ENCODE measurements around the gene RANBP17.

GRCh38 chr5:171205375-171205774 is 343.6 kb downstream of the RANBP17 start:
- TF ChIP-seq CTCF (conservative IDR thresholded peaks at IDR 0.05 in 1 of 2, IDR thresholded peaks at IDR 0.05 in 1 of 2; ENCODE audit: low read depth in 1 of 2, low read length in 2 of 2) (no peak), EZH2 (IDR thresholded peaks at IDR 0.05; ENCODE audit: low read length, missing control alignments) (no peak)

Data from fibroblast of lung (primary cell).